Kidney epithelial cell (primary cell): ENCODE measurements around the gene LGI4. TPM values are rescaled to one million over a fixed set of nuclear protein-coding genes. Genes with fewer than 3 reads are reported as not detected.

Source experiments
- DNase-seq: peaks from one replicate; pipeline ENCODE4 v3.0.0-alpha.2; 2010; ENCODE audit warnings: low read depth
- H3K27me3 ChIP-seq: 2 replicates; pipeline ENCODE4 v1.6.0; 2011; ENCODE audit warnings: low read length; ENCODE audit not compliant: control insufficient read depth, insufficient read depth
- H3K36me3 ChIP-seq: 2 replicates; pipeline ENCODE4 v1.5.1; 2011; ENCODE audit warnings: low read length; ENCODE audit not compliant: control insufficient read depth, insufficient read depth
- H3K4me3 ChIP-seq: 2 replicates; pipeline ENCODE4 v1.5.1; 2011; ENCODE audit warnings: low read depth, mild to moderate bottlenecking, control low read depth, low read length
- CTCF ChIP-seq: IDR thresholded peaks from 2 replicates; pipeline ENCODE4 v1.5.1; 2011; ENCODE audit warnings: mild to moderate bottlenecking, moderate library complexity, low read length, control low read depth, inconsistent platforms; ENCODE audit not compliant: insufficient read depth, poor library complexity, severe bottlenecking
- total RNA-seq: library from RNA; depleted of rRNA; stranded (reverse); fragments of >200 nt; gene quantifications from 2 replicates; pipeline ENCODE4 v1.2.3, GENCODE V29; 2015

The LGI4 gene
- total RNA-seq, 1 donor from 2014 or later: not detected

- Histone ChIP-seq H3K4me3 (peak overlapping the region; percentile 44), H3K27me3 (peaks cover 5% of the 10 kb centered on the region), H3K36me3 (no peaks in the 10 kb centered on the region)
- no peak for TF ChIP-seq CTCF
- DNase-seq: peak; percentile 61
These were observed 10.5 kb downstream of the LGI4 start for GRCh38 chr19:35124098-35125060.

DNA sequence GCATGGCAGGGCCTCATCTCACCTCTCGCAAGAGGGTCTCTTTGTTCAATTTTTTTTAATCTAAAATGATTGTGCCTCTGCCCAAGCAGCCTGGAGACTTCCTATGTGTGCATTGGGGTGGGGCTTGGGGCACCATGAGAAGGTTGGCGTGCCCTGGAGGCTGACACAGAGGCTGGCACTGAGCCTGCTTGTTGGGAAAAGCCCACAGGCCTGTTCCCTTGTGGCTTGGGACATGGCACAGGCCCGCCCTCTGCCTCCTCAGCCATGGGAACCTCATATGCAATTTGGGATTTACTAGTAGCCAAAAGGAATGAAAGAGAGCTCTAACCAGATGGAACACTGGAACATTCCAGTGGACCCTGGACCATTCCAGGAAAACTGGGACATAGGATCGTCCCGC, 11.3 kb downstream of the LGI4 start:
- Histone ChIP-seq H3K4me3 (no peak overlapping the region), H3K27me3 (peaks cover 5% of the 10 kb centered on the region), H3K36me3 (no peaks in the 10 kb centered on the region)
- no peak for TF ChIP-seq CTCF
- DNase-seq: no peak

DNA sequence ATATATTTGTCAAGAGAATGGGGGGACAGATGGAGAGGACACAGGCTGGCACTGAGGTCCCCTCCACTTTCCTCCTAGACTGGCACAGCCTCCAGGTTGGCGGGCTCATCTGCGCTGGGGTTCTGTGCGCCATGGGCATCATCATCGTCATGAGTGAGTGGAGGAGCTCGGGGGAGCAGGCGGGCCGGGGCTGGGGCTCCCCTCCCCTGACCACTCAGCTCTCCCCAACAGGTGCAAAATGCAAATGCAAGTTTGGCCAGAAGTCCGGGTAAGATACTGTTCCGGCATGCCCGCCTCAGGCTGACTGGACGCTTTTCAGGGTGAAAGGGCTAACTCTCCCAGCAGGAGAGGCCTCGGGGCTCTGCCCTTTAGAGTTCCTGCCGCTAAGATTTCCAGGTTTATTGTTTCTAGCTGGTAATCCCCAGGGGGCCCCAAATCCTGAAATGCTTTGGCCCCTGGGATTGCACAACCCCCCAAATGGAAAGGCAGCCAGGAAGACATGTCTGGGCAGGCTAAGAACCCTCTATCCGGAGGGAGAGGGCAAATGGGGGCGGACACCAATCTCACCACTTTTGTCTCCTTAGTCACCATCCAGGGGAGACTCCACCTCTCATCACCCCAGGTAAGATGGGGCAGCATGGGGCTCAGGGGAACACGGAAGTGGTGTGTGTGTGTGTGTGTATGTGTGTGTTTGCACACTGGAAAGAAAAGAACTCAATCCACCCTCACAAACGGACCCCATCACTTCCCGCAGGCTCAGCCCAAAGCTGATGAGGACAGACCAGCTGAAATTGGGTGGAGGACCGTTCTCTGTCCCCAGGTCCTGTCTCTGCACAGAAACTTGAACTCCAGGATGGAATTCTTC, 11.9 kb downstream of the LGI4 start:
- Histone ChIP-seq H3K4me3 (no peak overlapping the region), H3K27me3 (no peaks in the 10 kb centered on the region), H3K36me3 (no peaks in the 10 kb centered on the region)
- TF ChIP-seq CTCF: no peak
- no peak for DNase-seq

DNA sequence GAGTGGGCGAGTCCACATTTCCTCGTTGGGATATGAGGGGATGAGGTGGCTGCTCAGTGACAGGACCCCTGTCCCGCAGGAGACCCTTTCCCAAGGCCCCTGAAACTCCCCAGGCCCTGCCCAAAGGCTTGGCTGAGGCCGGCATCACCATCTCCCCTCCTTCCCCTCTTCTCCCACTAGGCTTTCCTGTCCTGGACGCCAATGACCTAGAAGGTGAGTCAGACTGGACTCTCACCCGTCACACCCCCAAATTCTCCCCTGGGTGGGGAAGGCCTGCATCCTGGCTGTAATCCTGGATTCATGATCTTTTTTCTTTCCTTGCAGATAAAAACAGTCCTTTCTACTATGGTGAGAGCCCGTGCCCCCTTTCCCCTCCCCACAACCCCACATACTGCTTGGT, 14.0 kb downstream of the LGI4 start:
- TF ChIP-seq CTCF: no peak
- Histone ChIP-seq H3K27me3 (peaks cover 9% of the 10 kb centered on the region), H3K36me3 (no peaks in the 10 kb centered on the region), H3K4me3 (no peak overlapping the region)
- DNase-seq: no peak

GRCh38 chr19:35120492-35120891, 14.4 kb downstream of the LGI4 start:
- no peak for TF ChIP-seq CTCF
- Histone ChIP-seq H3K36me3 (no peaks in the 10 kb centered on the region), H3K27me3 (peaks cover 13% of the 10 kb centered on the region), H3K4me3 (no peak overlapping the region)
- no peak for DNase-seq
